ENCODE measurements around the gene SLC16A5.

DNA sequence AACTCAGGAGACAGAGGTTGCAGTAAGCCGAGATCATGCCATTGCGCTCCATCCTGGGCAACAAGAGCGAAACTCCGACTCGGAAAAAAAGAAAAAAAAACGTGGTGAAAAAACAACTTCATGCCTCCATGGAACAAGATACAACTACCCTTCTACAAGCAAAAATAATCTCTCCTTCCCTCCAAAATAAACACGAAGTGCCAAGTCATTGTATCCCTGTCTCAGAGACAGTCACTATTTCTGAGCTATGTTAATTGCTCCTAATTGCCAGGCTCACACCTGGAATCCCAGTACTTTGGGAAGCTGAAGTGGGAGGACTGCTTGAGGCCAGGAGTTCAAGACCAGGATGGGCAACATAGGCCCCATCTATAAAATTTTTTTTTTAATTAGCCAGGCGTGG lies 19.0 kb upstream of the SLC16A5 start:
- TF ChIP-seq CTCF (conservative IDR thresholded peaks at IDR 0.05): no peak
- no peak for TF ChIP-seq EZH2 (IDR thresholded peaks at IDR 0.05; ENCODE audit: low read depth)

Data from PC-9 (cell line).